ENCODE data around the gene QDPR. TPM values are rescaled to one million over a fixed set of nuclear protein-coding genes. Genes with fewer than 3 reads are reported as not detected.

The QDPR gene
- total and polyA plus RNA-seq, 9 of the 15 experiments (the other 6 are each of a cell fraction or from before 2014, with no cell fraction given): 5.7 to 29.7 (median 17.2) TPM

DNA sequence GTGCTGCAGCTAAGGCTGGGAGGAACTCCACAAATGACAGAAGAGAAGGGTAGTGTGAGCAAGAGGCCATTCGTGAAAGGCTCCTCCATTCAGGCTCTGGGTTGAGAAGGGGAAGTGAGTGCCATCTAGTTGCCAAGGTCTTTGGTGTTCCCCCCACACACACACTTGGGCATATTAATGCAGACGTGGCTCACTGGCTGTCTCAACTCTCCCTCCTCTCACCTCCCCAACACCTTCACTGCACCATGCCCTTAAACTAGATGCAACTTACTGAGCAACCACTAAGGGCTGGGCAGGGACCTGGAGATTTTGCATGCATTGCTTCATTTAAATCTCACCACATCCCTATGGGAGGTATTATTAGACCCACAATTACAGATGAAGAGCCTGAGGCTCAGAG, 11.8 kb upstream of the QDPR start (continued):
- TF ChIP-seq, protein P1, sequence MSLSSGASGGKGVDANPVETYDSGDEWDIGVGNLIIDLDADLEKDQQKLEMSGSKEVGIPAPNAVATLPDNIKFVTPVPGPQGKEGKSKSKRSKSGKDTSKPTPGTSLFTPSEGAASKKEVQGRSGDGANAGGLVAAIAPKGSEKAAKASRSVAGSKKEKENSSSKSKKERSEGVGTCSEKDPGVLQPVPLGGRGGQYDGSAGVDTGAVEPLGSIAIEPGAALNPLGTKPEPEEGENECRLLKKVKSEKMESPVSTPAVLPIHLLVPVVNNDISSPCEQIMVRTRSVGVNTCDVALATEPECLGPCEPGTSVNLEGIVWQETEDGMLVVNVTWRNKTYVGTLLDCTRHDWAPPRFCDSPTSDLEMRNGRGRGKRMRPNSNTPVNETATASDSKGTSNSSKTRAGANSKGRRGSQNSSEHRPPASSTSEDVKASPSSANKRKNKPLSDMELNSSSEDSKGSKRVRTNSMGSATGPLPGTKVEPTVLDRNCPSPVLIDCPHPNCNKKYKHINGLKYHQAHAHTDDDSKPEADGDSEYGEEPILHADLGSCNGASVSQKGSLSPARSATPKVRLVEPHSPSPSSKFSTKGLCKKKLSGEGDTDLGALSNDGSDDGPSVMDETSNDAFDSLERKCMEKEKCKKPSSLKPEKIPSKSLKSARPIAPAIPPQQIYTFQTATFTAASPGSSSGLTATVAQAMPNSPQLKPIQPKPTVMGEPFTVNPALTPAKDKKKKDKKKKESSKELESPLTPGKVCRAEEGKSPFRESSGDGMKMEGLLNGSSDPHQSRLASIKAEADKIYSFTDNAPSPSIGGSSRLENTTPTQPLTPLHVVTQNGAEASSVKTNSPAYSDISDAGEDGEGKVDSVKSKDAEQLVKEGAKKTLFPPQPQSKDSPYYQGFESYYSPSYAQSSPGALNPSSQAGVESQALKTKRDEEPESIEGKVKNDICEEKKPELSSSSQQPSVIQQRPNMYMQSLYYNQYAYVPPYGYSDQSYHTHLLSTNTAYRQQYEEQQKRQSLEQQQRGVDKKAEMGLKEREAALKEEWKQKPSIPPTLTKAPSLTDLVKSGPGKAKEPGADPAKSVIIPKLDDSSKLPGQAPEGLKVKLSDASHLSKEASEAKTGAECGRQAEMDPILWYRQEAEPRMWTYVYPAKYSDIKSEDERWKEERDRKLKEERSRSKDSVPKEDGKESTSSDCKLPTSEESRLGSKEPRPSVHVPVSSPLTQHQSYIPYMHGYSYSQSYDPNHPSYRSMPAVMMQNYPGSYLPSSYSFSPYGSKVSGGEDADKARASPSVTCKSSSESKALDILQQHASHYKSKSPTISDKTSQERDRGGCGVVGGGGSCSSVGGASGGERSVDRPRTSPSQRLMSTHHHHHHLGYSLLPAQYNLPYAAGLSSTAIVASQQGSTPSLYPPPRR (CRISPR knock-in tag; IDR thresholded peaks at IDR 0.05; ENCODE audit: borderline replicate concordance): no peak
- TF ChIP-seq GABPB1 (CRISPR knock-in tag; IDR thresholded peaks at IDR 0.05) (no peak), ZNF518B (CRISPR knock-in tag; IDR thresholded peaks at IDR 0.05) (no peak)

Measured in K562 (cell line).